HG03196 (cell line): ENCODE data around the gene MMP2.

Experiments
- ATAC-seq: cut with Tn5 transposase; IDR thresholded peaks from one replicate; pipeline ENCODE4 v1.9.1; 2021; ENCODE audit not compliant: unreplicated experiment

The MMP2 gene

DNA sequence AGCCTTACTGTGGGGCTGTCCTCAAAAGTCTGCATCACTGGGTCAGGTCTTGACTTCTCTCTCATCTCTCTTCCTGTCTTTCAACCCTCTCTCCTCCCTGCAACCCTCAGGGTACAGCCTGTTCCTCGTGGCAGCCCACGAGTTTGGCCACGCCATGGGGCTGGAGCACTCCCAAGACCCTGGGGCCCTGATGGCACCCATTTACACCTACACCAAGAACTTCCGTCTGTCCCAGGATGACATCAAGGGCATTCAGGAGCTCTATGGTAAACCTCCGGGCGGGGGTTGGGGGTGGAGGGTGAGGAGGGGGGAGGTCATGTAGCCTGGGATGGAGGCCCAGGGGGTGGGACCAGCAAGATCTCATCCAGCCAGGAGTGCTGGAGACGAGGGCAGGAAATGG, 12.7 kb downstream of the MMP2 start:
- no peak for ATAC-seq

GRCh38 chr16:55492756-55493380, 13.9 kb downstream of the MMP2 start:
- no peak for ATAC-seq

DNA sequence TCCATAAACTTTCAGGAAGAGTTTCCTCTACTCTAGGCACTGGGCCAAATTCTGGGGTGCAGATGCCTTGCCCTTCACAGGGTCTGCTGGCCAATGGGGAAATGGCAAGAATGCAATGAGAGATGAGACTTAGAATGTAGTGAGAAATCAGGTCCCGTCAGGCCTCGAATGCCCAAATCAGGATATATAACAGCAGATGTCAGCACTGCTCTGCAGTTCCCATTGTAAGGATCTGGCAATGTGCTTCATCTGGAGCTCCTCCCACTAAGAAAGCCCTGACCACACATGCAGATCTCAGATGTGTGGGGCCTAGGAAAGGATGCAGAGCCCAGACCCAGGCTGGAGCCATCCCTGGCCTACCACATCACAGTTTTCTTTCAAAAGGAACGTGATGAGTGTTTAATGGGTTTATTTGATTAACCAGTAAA, 16.0 kb downstream of the MMP2 start:
- no peak for ATAC-seq

DNA sequence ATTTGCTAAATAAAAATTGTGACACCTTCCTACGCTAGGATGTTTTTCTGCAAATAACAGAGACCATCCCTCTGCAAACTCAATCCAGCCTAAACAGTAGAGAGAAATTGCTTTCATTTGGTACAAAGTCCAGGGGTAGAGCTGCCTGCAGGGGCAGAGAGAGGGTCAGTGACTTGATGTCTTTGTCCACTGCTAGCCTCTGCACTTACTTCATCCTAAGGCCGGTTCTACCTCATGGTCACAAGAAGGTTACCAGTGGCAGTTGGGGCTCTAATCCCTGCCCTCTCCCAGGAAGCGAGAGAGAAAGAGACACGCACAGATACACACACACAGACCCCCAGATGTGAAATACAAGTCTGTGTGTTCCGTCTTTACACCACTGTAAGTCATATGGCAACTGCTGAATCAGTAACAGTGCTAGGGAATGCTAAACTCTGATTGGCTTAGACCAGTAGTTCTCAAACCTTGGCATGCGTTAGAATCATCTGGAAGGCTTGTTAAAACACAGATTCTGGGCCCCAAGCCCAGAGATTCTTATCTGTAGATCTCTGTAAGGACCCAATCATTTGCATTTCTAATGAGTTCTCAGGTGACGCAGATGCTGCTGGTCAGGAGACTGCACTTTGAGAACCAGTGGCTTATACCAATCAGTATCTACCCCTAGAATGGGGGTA, 16.8 kb downstream of the MMP2 start:
- ATAC-seq = no peak

DNA sequence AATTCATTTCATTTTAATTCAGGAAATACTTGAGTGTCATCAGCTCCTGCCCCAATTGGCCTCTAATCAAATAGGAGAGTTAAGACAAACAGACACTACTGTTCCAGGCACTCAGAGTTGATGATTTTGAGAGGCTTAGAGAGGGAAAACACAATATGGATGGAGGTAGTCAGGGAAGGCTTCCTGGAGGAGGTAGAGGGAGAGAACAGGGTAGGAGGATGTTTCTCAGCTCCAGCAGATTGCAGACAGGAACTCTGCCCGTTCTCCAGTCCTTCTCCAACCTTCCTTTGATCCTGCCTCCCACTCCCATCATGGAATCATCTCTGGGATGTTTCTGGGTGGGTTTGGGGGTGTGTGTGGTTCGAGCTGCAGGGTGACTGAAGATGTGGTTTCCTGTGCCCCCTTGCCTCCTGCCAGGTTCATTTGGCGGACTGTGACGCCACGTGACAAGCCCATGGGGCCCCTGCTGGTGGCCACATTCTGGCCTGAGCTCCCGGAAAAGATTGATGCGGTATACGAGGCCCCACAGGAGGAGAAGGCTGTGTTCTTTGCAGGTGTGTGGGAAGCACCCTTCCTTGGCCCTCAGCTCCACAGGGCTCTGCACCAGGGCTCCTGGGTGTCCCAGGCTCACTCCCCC, 17.6 kb downstream of the MMP2 start:
- no peak for ATAC-seq

DNA sequence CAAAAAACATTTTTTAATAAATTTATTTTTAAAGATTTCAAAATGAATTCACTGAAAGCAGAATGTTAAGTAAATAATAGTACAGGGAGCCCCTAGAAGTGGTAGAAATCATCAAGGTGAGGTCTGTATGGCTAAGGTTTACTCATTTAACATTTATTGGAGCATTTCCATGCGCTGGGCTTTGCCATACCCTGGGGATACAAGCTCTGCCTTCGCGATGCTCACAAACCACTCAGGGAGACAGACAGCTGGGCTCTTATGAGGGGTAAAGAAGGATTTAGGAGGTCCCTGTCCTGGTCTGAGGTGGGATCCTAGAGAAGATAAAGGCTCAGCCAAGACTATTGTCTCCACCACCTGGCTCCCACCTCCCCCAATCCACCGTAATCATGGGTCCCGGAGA, 18.6 kb downstream of the MMP2 start:
- ATAC-seq = no peak

DNA sequence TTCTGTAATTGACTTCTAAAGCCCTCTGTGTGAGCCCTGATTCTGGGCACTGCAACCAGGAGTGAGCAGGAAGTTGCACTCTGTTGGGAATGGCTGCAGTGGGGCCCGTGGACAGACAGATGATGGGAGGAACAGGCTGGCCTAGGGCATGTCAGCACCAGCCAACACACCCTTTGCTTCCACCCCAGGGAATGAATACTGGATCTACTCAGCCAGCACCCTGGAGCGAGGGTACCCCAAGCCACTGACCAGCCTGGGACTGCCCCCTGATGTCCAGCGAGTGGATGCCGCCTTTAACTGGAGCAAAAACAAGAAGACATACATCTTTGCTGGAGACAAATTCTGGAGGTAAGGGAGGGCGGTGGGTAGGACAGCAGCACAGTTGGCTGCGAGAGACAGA, 19.1 kb downstream of the MMP2 start:
- ATAC-seq = no peak

GRCh38 chr16:55499281-55499680, 20.3 kb downstream of the MMP2 start:
- ATAC-seq = no peak

GRCh38 chr16:55499951-55500529, 21.0 kb downstream of the MMP2 start:
- no peak for ATAC-seq

GRCh38 chr16:55500530-55501011, 21.6 kb downstream of the MMP2 start:
- ATAC-seq = no peak

GRCh38 chr16:55501549-55502322, 22.7 kb downstream of the MMP2 start:
- no peak for ATAC-seq

DNA sequence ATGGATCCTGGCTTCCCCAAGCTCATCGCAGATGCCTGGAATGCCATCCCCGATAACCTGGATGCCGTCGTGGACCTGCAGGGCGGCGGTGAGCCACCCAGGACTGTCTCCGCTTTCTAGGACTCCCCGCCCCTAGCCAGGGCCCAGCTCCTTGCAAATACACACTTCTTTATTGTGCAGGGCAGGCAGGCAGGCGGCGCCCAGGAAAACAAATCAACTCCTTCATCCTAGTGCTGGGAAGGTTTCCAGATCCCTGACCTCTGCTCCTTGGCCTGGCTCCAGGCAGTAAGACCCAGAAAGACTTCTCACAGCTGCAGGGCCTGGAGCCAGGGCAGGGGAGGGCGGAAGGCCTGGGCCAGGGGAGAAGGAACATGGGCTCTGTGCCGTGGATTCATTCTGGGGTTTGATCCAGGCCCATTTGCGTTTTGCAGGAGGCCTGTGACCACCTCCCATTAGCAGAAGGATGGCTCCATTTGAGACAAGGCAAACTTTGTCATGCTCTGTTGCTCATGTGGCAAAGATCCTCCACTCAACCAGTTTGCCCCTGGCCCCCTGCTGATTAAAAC, 23.9 kb downstream of the MMP2 start:
- ATAC-seq = no peak

DNA sequence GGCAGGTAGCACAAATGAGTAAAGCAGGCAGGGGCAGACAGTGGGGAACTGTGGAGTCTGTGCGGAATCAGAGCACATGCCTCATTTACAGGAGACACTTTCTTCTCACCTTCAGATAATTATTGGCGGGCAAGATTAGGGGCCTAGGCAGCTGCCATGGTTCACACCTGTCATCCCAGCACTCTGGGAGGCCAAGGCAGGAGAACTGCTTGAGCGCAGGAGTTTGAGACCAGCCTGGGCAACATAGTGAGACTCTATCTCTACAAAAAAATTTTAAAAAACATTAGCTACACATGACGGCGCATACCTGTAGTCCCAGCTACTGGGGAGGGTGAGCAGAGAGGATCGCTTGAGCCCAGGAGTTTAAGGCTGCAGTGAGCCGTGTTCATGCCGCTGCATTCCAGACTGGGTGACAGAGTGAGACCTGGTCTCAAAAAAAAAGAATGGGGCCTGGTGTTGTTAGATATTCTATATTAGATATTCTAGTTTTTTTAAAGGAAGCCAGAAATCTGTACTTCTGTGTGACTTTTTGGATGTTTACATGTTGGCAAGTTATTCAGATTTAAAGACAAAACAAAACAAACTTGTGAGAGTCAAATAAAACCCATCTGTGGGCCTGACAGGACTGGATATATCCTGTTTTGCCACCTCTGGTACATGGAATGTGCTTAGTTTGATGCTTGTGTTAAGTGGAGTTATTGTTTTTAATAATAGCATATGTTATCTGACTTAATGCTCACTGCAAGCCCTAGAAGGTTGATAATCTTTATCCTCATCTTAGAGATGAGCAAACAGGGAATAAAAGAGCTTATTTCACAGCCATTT, 24.9 kb downstream of the MMP2 start:
- ATAC-seq = no peak

DNA sequence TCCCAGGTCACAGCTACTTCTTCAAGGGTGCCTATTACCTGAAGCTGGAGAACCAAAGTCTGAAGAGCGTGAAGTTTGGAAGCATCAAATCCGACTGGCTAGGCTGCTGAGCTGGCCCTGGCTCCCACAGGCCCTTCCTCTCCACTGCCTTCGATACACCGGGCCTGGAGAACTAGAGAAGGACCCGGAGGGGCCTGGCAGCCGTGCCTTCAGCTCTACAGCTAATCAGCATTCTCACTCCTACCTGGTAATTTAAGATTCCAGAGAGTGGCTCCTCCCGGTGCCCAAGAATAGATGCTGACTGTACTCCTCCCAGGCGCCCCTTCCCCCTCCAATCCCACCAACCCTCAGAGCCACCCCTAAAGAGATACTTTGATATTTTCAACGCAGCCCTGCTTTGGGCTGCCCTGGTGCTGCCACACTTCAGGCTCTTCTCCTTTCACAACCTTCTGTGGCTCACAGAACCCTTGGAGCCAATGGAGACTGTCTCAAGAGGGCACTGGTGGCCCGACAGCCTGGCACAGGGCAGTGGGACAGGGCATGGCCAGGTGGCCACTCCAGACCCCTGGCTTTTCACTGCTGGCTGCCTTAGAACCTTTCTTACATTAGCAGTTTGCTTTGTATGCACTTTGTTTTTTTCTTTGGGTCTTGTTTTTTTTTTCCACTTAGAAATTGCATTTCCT, 26.5 kb downstream of the MMP2 start:
- no peak for ATAC-seq

GRCh38 chr16:55506083-55506482, 27.1 kb downstream of the MMP2 start:
- no peak for ATAC-seq

DNA sequence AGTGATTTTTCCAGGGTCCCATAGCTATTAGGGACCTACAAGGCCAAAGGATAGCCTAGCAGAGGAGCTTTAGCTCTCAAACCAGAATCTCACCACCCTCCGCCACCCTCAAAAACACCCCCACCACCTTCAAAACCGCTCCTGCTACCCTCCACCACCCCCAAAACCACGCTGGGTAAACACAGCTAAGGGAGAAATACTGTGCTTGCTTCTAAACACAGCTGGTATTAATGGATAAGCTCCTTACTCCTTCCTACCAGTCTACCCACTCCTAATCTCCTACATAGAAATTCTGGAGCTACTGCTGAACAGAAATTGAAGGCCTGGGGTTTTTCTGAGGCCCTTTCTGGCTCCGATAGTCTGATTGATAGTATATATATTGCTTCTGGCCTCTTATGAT, 27.7 kb downstream of the MMP2 start:
- ATAC-seq = no peak

GRCh38 chr16:55508271-55508921, 29.4 kb downstream of the MMP2 start:
- no peak for ATAC-seq

DNA sequence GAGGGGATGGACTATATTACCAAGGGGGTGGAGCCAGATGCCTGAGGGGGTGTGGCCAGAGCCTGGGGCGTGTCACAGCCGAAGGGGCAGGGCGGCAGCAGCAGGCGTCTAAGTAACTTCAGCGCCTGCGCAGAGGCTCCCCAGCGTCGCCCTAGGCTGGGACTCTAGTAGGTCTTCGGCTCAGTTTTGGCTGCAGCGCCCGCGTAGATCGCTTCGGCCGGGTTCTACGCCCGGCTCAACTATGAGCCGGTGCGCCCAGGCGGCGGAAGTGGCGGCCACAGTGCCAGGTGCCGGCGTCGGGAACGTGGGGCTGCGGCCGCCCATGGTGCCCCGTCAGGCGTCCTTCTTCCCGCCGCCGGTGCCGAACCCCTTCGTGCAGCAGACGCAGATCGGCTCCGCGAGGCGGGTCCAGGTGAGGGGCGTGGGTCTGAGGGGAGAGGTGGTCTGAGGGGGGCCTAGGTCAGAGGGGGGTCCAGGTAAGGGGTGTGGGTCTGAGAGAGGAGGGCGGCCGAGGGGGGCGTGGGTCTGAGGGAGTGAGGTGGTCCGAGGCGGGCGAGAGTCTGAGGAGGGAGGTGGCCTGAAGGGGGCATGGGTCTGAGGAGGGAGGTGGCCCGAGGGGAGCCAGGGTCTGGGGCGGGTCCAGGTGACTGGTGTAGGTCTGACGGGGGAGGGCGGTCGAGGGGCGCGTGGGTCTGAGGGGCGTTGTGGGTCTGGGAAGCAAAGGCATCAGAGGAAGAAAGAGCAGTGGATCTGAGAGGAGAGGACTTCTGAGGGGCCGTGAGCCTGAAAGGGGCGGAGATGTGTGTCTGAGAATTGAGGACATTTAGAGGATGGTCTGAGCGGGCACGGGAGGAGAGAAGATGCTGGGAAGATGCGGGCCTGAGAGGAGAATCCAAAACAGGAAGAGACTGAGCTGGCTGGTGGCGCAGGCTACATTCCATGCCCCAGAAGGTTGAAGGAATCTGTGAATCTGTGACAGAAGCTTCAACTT, 30.2 kb downstream of the MMP2 start, which contains the start of gene LPCAT2:
Gene LPCAT2 (plus strand): TSS at position 132 of the 991 bp plus-strand sequence. CDS start 110 bp downstream, at position 242.
- no peak for ATAC-seq
